ENCODE data around the gene NMU. TPM values are rescaled to one million over a fixed set of nuclear protein-coding genes. Genes with fewer than 3 reads are reported as not detected.

NMU gene
- total and polyA plus RNA-seq, 9 of the 15 experiments (the other 6 are each of a cell fraction or from before 2014, with no cell fraction given): 73.8 to 846 (median 599) TPM

- TF ChIP-seq ZNF609 (CRISPR knock-in tag; IDR thresholded peaks at IDR 0.05; ENCODE audit: borderline replicate concordance) (no peak), IFI16 (CRISPR knock-in tag; IDR thresholded peaks at IDR 0.05) (no peak), ZNF408 (CRISPR knock-in tag; IDR thresholded peaks at IDR 0.05; ENCODE audit: low read depth) (no peak), PREB (CRISPR knock-in tag; IDR thresholded peaks at IDR 0.05) (no peak), GABPB1 (CRISPR knock-in tag; IDR thresholded peaks at IDR 0.05) (peak; percentile 74), SMARCE1 (IDR thresholded peaks at IDR 0.05) (no peak), NR0B1 (IDR thresholded peaks at IDR 0.05; ENCODE audit: partially characterized antibody) (no peak), HINFP (tag; conservative IDR thresholded peaks at IDR 0.05; ENCODE audit: low read depth) (no peak), MAZ (CRISPR knock-in tag; conservative IDR thresholded peaks at IDR 0.05 in 1 of 2, IDR thresholded peaks at IDR 0.05 in 1 of 2) (peak; percentile 90 to 92), BRCA1 (IDR thresholded peaks at IDR 0.05) (no peak), BRCA1 (CRISPR knock-in tag; IDR thresholded peaks at IDR 0.05) (no peak)
Observed at GRCh38 chr4:55546756-55547465, 89.2 kb downstream of the NMU start, which contains the start of gene CLOCK (continued).

All from K562 (cell line).